Fibroblast of lung (primary cell): ENCODE measurements around the gene ISLR2. TPM values are rescaled to one million over a fixed set of nuclear protein-coding genes. Genes with fewer than 3 reads are reported as not detected.

Source experiments
- DNase-seq, 2 donors: peaks; one replicate each; pipeline versions ENCODE4 v3.0.0 to v3.0.0-alpha.2; 2010; ENCODE audit warnings: low read depth in 2 of 2
- H2AFZ ChIP-seq: 2 replicates; pipeline ENCODE4 v1.5.1; 2012; ENCODE audit warnings: low read length, control low read depth, inconsistent platforms
- H3K27ac ChIP-seq: 2 replicates; pipeline ENCODE4 v1.5.1; 2011; ENCODE audit warnings: low read length, control low read depth; ENCODE audit not compliant: insufficient read depth
- H3K27me3 ChIP-seq: 2 replicates; pipeline ENCODE4 v1.5.1; 2011; ENCODE audit warnings: mild to moderate bottlenecking, low read length; ENCODE audit not compliant: control insufficient read depth, insufficient read depth
- H3K36me3 ChIP-seq: 2 replicates; pipeline ENCODE4 v1.5.1; 2011; ENCODE audit warnings: low read length; ENCODE audit not compliant: control insufficient read depth, insufficient read depth
- H3K4me1 ChIP-seq: 2 replicates; pipeline ENCODE4 v1.5.1; 2011; ENCODE audit warnings: low read length; ENCODE audit not compliant: control insufficient read depth, insufficient read depth; ENCODE audit errors: extremely low read depth
- H3K4me2 ChIP-seq: 2 replicates; pipeline ENCODE4 v1.5.1; 2011; ENCODE audit warnings: low read length, control low read depth; ENCODE audit not compliant: insufficient read depth; ENCODE audit errors: extremely low read depth
- H3K4me3 ChIP-seq, 4 experiments: fragments of 200-600 bp in 1 of 4; sonication (generic) in 1 of 4; replicated peaks in 1 of 4; 2 replicates each; pipeline ENCODE4 v1.5.1; 2011 to 2016; ENCODE audit warnings: low read length in 4 of 4, low read depth in 3 of 4, mild to moderate bottlenecking in 3 of 4, control low read depth in 2 of 4, inconsistent platforms in 1 of 4, mixed read lengths in 1 of 4; ENCODE audit not compliant: insufficient read depth in 1 of 4; ENCODE audit errors: control extremely low read depth in 1 of 4
- H3K79me2 ChIP-seq: 2 replicates; pipeline ENCODE4 v1.5.1; 2012; ENCODE audit warnings: mild to moderate bottlenecking, low read length, inconsistent platforms; ENCODE audit not compliant: control insufficient read depth, insufficient read depth
- H3K9ac ChIP-seq: 2 replicates; pipeline ENCODE4 v1.5.1; 2011; ENCODE audit warnings: mild to moderate bottlenecking, low read length, control low read depth; ENCODE audit not compliant: insufficient read depth
- H3K9me3 ChIP-seq: 2 replicates; pipeline ENCODE4 v1.5.1; 2012; ENCODE audit warnings: low read depth, low read length; ENCODE audit not compliant: control insufficient read depth, insufficient read depth
- H4K20me1 ChIP-seq: 2 replicates; pipeline ENCODE4 v1.5.1; 2011; ENCODE audit warnings: low read length; ENCODE audit not compliant: control insufficient read depth, insufficient read depth; ENCODE audit errors: extremely low read depth
- EZH2 ChIP-seq: IDR thresholded peaks from 2 replicates; pipeline ENCODE4 v1.5.1; 2012; ENCODE audit warnings: low read length, control low read depth, mild to moderate bottlenecking; ENCODE audit errors: missing control alignments
- polyA plus RNA-seq, 2 donors: library from polyadenylated mRNA; depleted of rRNA in 1 of 2; stranded (reverse) in 1 of 2; unstranded in 1 of 2; fragments of >200 nt; gene quantifications; 2 replicates each; pipeline ENCODE4 v1.2.1, GENCODE V29; 2011 to 2012; ENCODE audit warnings: missing spikeins in 1 of 2
- total RNA-seq: library from RNA; depleted of rRNA; stranded (reverse); fragments of >200 nt; gene quantifications from 2 replicates; pipeline ENCODE4 v1.2.1, GENCODE V29; 2014
- TF ChIP-seq, protein P1 (sequence below), 2 donors: IDR thresholded peaks in 1 of 2; conservative IDR thresholded peaks in 1 of 2; 1 replicate in 1 of 2; 2 replicates in 1 of 2; pipeline ENCODE4 v1.5.1; 2011 to 2012; ENCODE audit warnings: low read length in 2 of 2, control low read depth in 1 of 2, inconsistent platforms in 1 of 2, low read depth in 1 of 2, mild to moderate bottlenecking in 1 of 2

The ISLR2 gene
- total and polyA plus RNA-seq, 2 donors (not counting 1 experiment from before 2014, with no cell fraction given), result not detected

DNA sequence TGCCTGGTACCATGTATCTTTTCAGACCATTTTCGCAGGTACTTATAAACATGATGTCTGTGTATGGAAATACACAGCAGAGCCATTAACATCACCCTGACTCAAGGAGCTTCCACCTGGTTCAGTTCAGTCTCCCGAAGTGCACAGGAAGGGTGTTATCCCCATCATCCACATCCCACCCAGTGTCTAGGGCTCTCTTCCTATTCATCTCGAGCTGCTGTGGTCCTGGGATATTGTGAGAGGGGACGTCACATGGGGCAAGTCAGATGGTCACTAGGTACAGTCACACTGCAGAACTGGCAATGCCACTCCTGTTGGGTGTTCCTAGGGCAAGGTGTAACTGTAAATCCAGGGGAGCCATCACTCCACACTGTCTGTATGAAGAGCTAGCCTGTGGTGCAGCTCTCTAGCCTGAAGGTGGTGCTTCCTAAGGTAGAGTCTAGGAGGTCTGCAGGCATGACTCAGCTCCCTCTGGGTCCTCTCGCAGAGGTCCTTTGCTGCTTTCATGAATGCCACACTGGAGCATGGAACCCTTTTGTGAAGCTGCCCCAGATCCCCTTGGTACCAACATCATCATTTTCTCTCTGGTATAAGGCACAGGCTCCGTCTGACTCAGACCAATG, 13.9 kb downstream of the ISLR2 start:
- H4K20me1 ChIP-seq, result no peaks in the 10 kb centered on the region
- peaks cover 10% of the 10 kb centered on the region for H3K27me3 ChIP-seq
- DNase-seq, result peak in 1 of 2 donors; percentile 3
- no peak overlapping the region for H3K4me3 ChIP-seq
- no peaks in the 10 kb centered on the region for H3K36me3 ChIP-seq
- TF ChIP-seq, protein P1, sequence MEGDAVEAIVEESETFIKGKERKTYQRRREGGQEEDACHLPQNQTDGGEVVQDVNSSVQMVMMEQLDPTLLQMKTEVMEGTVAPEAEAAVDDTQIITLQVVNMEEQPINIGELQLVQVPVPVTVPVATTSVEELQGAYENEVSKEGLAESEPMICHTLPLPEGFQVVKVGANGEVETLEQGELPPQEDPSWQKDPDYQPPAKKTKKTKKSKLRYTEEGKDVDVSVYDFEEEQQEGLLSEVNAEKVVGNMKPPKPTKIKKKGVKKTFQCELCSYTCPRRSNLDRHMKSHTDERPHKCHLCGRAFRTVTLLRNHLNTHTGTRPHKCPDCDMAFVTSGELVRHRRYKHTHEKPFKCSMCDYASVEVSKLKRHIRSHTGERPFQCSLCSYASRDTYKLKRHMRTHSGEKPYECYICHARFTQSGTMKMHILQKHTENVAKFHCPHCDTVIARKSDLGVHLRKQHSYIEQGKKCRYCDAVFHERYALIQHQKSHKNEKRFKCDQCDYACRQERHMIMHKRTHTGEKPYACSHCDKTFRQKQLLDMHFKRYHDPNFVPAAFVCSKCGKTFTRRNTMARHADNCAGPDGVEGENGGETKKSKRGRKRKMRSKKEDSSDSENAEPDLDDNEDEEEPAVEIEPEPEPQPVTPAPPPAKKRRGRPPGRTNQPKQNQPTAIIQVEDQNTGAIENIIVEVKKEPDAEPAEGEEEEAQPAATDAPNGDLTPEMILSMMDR (conservative IDR thresholded peaks at IDR 0.05 in 1 of 2, IDR thresholded peaks at IDR 0.05 in 1 of 2; ENCODE audit: low read depth in 1 of 2, low read length in 2 of 2), result no peak
- no peak for TF ChIP-seq EZH2
- H3K4me2 ChIP-seq, result no peak overlapping the region
- H3K4me1 ChIP-seq, result no peaks in the 10 kb centered on the region
- no peak overlapping the region for H3K27ac ChIP-seq
- H3K79me2 ChIP-seq, result no peaks in the 10 kb centered on the region
- no peak overlapping the region for H2AFZ ChIP-seq
- no peak overlapping the region for H3K9ac ChIP-seq
- H3K9me3 ChIP-seq, result no peaks in the 10 kb centered on the region

DNA sequence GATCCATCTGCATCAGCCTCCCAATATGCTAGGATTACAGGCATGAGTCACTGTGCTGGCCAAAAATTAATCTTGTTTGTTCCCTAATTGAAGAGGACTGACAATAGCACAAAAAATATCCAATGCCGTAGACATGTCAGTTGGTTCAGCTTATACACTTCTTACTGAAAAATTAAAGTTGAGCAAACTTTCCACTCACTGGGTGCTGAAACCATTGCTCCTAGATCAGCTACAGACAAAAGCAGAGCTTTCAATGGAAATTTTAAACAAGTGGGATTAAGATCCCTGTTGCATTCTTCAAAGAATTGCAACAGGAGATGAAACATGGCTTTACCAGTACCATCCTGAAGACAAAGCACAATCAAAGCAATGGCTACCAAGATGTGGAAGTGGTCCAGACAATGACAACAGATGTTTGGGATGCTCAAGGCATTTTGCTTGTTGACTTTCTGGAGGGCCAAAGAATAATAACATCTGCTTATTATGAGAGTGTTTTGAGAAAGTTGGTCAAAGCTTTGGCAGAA, 16.0 kb downstream of the ISLR2 start:
- no peak overlapping the region for H3K27ac ChIP-seq
- no peaks in the 10 kb centered on the region for H3K4me1 ChIP-seq
- H3K4me2 ChIP-seq, result no peak overlapping the region
- no peak for TF ChIP-seq EZH2
- TF ChIP-seq, protein P1 (conservative IDR thresholded peaks at IDR 0.05 in 1 of 2, IDR thresholded peaks at IDR 0.05 in 1 of 2; ENCODE audit: low read depth in 1 of 2, low read length in 2 of 2), result no peak
- no peak overlapping the region for H3K9ac ChIP-seq
- no peak overlapping the region for H3K4me3 ChIP-seq
- no peak overlapping the region for H2AFZ ChIP-seq
- H3K36me3 ChIP-seq, result no peaks in the 10 kb centered on the region
- no peak for DNase-seq
- H3K27me3 ChIP-seq, result peaks cover 5% of the 10 kb centered on the region
- no peaks in the 10 kb centered on the region for H4K20me1 ChIP-seq
- H3K9me3 ChIP-seq, result no peaks in the 10 kb centered on the region
- H3K79me2 ChIP-seq, result no peaks in the 10 kb centered on the region

DNA sequence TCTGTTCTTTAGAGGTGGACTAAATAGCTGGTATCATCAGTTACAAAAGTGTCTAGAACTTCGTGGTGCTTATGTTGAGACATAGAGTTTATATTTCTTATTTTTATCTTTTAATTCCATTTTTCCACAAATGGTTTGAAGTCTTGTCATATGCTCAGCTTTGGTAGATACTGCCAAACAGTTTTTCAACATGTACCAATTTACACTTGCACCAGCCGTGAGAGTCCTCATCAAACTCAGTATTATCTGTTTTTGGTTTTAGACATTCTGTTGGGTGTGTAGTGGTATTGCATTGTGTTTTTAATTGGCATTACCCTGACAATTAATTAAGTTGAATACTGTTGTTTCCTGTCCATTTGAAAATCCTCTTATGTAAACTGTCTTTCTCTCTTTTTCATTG, 16.7 kb downstream of the ISLR2 start:
- Histone ChIP-seq H3K9ac (no peak overlapping the region), H3K27ac (no peak overlapping the region), H3K27me3 (peaks cover 5% of the 10 kb centered on the region), H3K4me3 (no peak overlapping the region), H2AFZ (no peak overlapping the region), H4K20me1 (no peaks in the 10 kb centered on the region), H3K4me1 (no peaks in the 10 kb centered on the region), H3K4me2 (no peak overlapping the region), H3K79me2 (no peaks in the 10 kb centered on the region), H3K9me3 (no peaks in the 10 kb centered on the region), H3K36me3 (no peaks in the 10 kb centered on the region)
- TF ChIP-seq, protein P1 (conservative IDR thresholded peaks at IDR 0.05 in 1 of 2, IDR thresholded peaks at IDR 0.05 in 1 of 2; ENCODE audit: low read depth in 1 of 2, low read length in 2 of 2), result no peak
- TF ChIP-seq EZH2, result no peak
- DNase-seq, result no peak
